Measurements from ENCODE around the gene GUCA2A.

DNA sequence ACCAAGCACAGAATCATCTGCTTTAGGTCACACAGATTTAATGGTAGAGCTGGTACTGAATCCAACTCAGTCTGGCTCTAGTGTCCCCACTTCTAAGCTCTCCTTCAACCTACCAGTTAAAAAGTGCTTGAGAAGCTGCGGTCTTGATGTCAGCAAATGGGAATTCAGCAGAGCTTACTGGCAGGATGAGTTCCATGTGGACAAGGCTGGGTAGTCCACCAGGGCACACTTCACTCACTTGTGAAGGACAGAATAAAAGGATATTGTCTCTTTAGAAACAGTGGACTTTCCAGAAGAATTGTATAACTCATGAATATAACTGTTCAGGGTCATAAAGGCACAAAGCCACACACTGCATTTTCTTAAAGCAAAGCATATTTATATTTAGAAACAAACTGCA is 46.4 kb downstream of the GUCA2A start:
- TF ChIP-seq SUZ12 (IDR thresholded peaks at IDR 0.05) (no peak), NFRKB (IDR thresholded peaks at IDR 0.05) (no peak), LEF1 (IDR thresholded peaks at IDR 0.05; ENCODE audit: borderline replicate concordance) (no peak), BHLHE40 (IDR thresholded peaks at IDR 0.05; ENCODE audit: borderline replicate concordance) (no peak), SP1 (IDR thresholded peaks at IDR 0.05) (no peak), ARNT (IDR thresholded peaks at IDR 0.05) (no peak), ZNF384 (IDR thresholded peaks at IDR 0.05) (no peak), L3MBTL2 (conservative IDR thresholded peaks at IDR 0.05) (no peak), FOXA1 (IDR thresholded peaks at IDR 0.05) (no peak)
